HepG2 (cell line): ENCODE measurements around the gene MEA1. TPM values are rescaled to one million over a fixed set of nuclear protein-coding genes. Genes with fewer than 3 reads are reported as not detected.

ENCODE experiments used
- ATAC-seq: fragments of 200-7000 bp; cut with Tn5 transposase; 3 replicates; pipeline ENCODE4 v1.9.1; 2020; ENCODE audit warnings: mild to moderate bottlenecking, moderate library complexity
- BruUV-seq: library from RNA; stranded (reverse); fragments of 400-500 nt; replicated peaks from 2 replicates; lab custom pipeline; 2021; lab: Mats Ljungman, UMichigan
- CTCF ChIA-PET: fragments of 300-600 bp; formaldehyde crosslinking; extraction: SDS; loops from one replicate; lab custom pipeline; 2021; ENCODE audit warnings: low total read pairs, inconsistent platforms, low intra/inter-chr PET ratio; lab: Yijun Ruan, JAX
- POLR2A ChIA-PET: fragments of 350-600 bp; sonication (Branson Sonifier 250); formaldehyde crosslinking; loops from one replicate; lab custom pipeline; 2020; ENCODE audit warnings: antibody characterized with exemption, inconsistent platforms; lab: Yijun Ruan, JAX
- DNase-seq: peaks from one replicate; pipeline ENCODE4 v3.0.0-alpha.2; 2015; ENCODE audit warnings: low spot score
- FAIRE-seq: peaks from 3 replicates; lab custom pipeline; 2011; peaks lifted over from hg19 to GRCh38; lab: Jason Lieb, UNC
- H2AFZ ChIP-seq: one replicate; pipeline ENCODE4 v1.6.1; 2011; ENCODE audit warnings: low read length, inconsistent platforms
- H3K27ac ChIP-seq: fragments of 300-600 bp; 3 replicates; pipeline ENCODE4 v1.8.0; 2011; ENCODE audit warnings: mixed run types, mild to moderate bottlenecking, mixed read lengths, low read length, inconsistent platforms; ENCODE audit not compliant: insufficient read depth; ENCODE audit errors: extremely low read length
- H3K27me3 ChIP-seq, 2 experiments: fragments of 200-600 bp in 1 of 2; 2 replicates in 1 of 2; 3 replicates in 1 of 2; pipeline versions ENCODE4 v1.6.0 to v1.8.0; 2011; ENCODE audit warnings: low read length in 2 of 2, mild to moderate bottlenecking in 2 of 2, moderate library complexity in 2 of 2, inconsistent platforms in 1 of 2; ENCODE audit not compliant: insufficient read depth in 2 of 2, control insufficient read depth in 1 of 2
- H3K36me3 ChIP-seq, 2 experiments: fragments of 200-600 bp in 1 of 2; replicated peaks in 1 of 2; 2 replicates in 1 of 2; 3 replicates in 1 of 2; pipeline versions ENCODE4 v1.5.1 to v1.8.0; 2011; ENCODE audit warnings: low read length in 2 of 2, inconsistent platforms in 1 of 2; ENCODE audit not compliant: insufficient read depth in 2 of 2, control insufficient read depth in 1 of 2
- H3K4me1 ChIP-seq: 2 replicates; pipeline ENCODE4 v1.5.1; 2012; ENCODE audit warnings: low read length, inconsistent platforms; ENCODE audit not compliant: insufficient read depth
- H3K4me2 ChIP-seq: 2 replicates; pipeline ENCODE4 v1.6.0; 2011; ENCODE audit warnings: low read depth, low read length, inconsistent platforms
- H3K4me3 ChIP-seq, 3 experiments: fragments of 200-600 bp in 1 of 3; sonication (generic), shearing (Covaris generic) in 1 of 3; replicated peaks in 1 of 3; 2 replicates each; pipeline ENCODE4 v1.5.1; 2011 to 2016; ENCODE audit warnings: low read length in 3 of 3, inconsistent platforms in 2 of 3, low read depth in 2 of 3, mild to moderate bottlenecking in 2 of 3, control low read depth in 1 of 3, mixed read lengths in 1 of 3; ENCODE audit not compliant: insufficient read depth in 1 of 3
- H3K79me2 ChIP-seq: one replicate; pipeline ENCODE4 v1.6.1; 2011; ENCODE audit warnings: low read length, inconsistent platforms; ENCODE audit not compliant: insufficient read depth
- H3K9ac ChIP-seq: 2 replicates; pipeline ENCODE4 v1.6.0; 2011; ENCODE audit warnings: mild to moderate bottlenecking, low read depth, low read length, inconsistent platforms; ENCODE audit not compliant: insufficient read depth
- H3K9me3 ChIP-seq: 2 replicates; pipeline ENCODE4 v1.5.1; 2012; ENCODE audit warnings: mild to moderate bottlenecking, low read length
- H4K20me1 ChIP-seq: 2 replicates; pipeline ENCODE4 v1.6.0; 2011; ENCODE audit warnings: inconsistent platforms, mild to moderate bottlenecking, low read length, moderate library complexity; ENCODE audit not compliant: insufficient read depth
- BHLHE40 ChIP-seq: IDR thresholded peaks from 2 replicates; pipeline ENCODE4 v1.6.1; 2011; ENCODE audit warnings: low read length, improper control_type of control experiment
- FOXM1 ChIP-seq: sonication (generic); formaldehyde crosslinking; IDR thresholded peaks from 2 replicates; pipeline ENCODE4 v1.5.0; 2020; ENCODE audit warnings: missing genetic modification reagents
- JDP2 ChIP-seq: sonication (generic); formaldehyde crosslinking; IDR thresholded peaks from 2 replicates; pipeline ENCODE4 v1.8.1; 2022; ENCODE audit warnings: missing genetic modification reagents, borderline replicate concordance
- ONECUT2 ChIP-seq: sonication (generic); formaldehyde crosslinking; IDR thresholded peaks from 2 replicates; pipeline ENCODE4 v1.4.0; 2020; ENCODE audit warnings: missing genetic modification reagents
- TAF15 ChIP-seq: fragments of 200-400 bp; formaldehyde crosslinking; IDR thresholded peaks from one replicate; pipeline ENCODE4 v1.6.1; 2018; ENCODE audit warnings: mild to moderate bottlenecking, low read depth, low read length; ENCODE audit not compliant: poor library complexity, severe bottlenecking
- TCF7L2 ChIP-seq: IDR thresholded peaks from 2 replicates; pipeline ENCODE4 v1.6.1; 2011; ENCODE audit warnings: mild to moderate bottlenecking, low read depth, low read length, moderate library complexity
- TEAD2 ChIP-seq: sonication (generic); formaldehyde crosslinking; IDR thresholded peaks from 2 replicates; pipeline ENCODE4 v1.9.0; 2021; ENCODE audit warnings: missing genetic modification reagents
- ZKSCAN5 ChIP-seq: sonication (generic); formaldehyde crosslinking; IDR thresholded peaks from 2 replicates; pipeline ENCODE4 v1.5.1; 2020; ENCODE audit warnings: mild to moderate bottlenecking, missing genetic modification reagents
- ZNF251 ChIP-seq: sonication (generic); formaldehyde crosslinking; IDR thresholded peaks from 2 replicates; pipeline ENCODE4 v1.9.0; 2021; ENCODE audit warnings: mild to moderate bottlenecking, missing genetic modification reagents
- ZNF292 ChIP-seq: sonication (generic); formaldehyde crosslinking; IDR thresholded peaks from 2 replicates; pipeline ENCODE4 v1.8.1; 2022; ENCODE audit warnings: mild to moderate bottlenecking, low read depth, missing genetic modification reagents, borderline replicate concordance
- WGBS: methylation state at CpG from one replicate; pipeline ENCODE4 v1.1.6; 2017; ENCODE audit warnings: low lambda C conversion rate; 5-methylcytosine and 5-hydroxymethylcytosine counted together
- in situ Hi-C: cut with HindIII; loops from 2 replicates; pipeline ENCODE4 v1.10.0; 2017; ENCODE audit warnings: low pct_unique_long_range_greater_than_20kb; ENCODE audit not compliant: extremely low pct_ligation_motif_present
- intact Hi-C: fragments of 100-400 bp; cut with micrococcal nuclease; formaldehyde crosslinking; loops from one replicate; pipeline ENCODE4 v1.10.0; 2022; ENCODE audit not compliant: unreplicated experiment
- polyA plus RNA-seq, 8 experiments: library from polyadenylated mRNA; depleted of rRNA in 3 of 8; stranded (reverse) in 7 of 8; unstranded in 1 of 8; fragments of >200 nt; fragmentation: Illumina TruSeq in 4 of 8; extraction: Trizol in 4 of 8; gene quantifications; 2 replicates each; pipeline versions ENCODE4 v1.2.1 to v1.2.3, GENCODE V29; 2011 to 2016; ENCODE audit warnings: low read depth in 4 of 8, missing spikeins in 1 of 8, mixed read lengths in 1 of 8; ENCODE audit not compliant: insufficient read depth in 1 of 8
- total RNA-seq, 5 experiments: library from RNA; depleted of rRNA; stranded (reverse); fragments of >200 nt; fragmentation: Illumina TruSeq; extraction: Trizol; gene quantifications; 2 replicates each; pipeline ENCODE4 v1.2.3, GENCODE V29; 2016; ENCODE audit warnings: low read depth in 1 of 5
- TF ChIP-seq, protein P1 (sequence below): sonication (generic); formaldehyde crosslinking; IDR thresholded peaks from 2 replicates; pipeline ENCODE4 v1.5.0; 2020; ENCODE audit warnings: mild to moderate bottlenecking, missing genetic modification reagents, borderline replicate concordance
- TF ChIP-seq, protein P2 (sequence below): IDR thresholded peaks from 2 replicates; pipeline ENCODE4 v1.6.1; 2016; ENCODE audit warnings: missing compliant biosample characterization, missing genetic modification reagents, borderline replicate concordance
- TF ChIP-seq, protein P3 (sequence below): sonication (generic); formaldehyde crosslinking; IDR thresholded peaks from 2 replicates; pipeline ENCODE4 v1.4.0; 2020; ENCODE audit warnings: mild to moderate bottlenecking, missing genetic modification reagents

Gene MEA1
- total and polyA plus RNA-seq, 2 of the 13 experiments (the other 11 are each of a cell fraction or from before 2014, with no cell fraction given) = 75.6 to 86.2 TPM

DNA sequence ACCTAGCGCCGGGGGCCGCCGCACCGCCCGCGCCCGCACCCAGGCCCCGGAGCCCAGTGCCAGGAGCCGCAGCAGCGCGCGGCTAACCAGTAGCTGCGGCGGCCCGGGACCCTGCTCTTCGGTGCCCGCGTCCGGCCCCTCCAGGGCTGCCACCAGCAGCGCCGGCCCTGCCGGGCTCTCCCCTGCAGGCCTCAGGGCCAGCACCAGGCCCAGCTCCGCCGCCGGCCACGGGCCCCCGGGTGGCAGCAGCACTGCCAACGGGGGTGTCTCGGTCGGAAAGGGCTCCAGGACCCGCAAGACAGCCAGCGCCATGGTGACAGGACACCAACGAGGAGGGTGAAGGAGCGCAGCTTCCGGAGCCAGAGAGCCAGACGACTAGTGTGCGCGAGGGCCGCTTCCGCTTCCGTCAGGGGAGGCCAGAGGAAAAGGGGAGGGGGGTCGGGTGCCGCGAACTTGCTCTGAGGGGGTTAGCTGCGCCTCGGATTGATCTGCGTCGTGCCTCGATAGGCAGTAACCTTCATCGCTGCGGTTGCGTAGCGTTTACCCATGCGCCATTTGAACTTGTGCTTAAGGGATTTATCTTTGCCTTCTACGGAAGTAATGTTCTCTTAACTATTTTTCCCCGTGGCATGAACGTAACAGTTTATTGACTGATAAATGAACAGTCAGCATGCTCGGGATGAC lies 34.8 kb downstream of the MEA1 start, which contains the start of gene PEX6 (continued):
- TF ChIP-seq, protein P1, sequence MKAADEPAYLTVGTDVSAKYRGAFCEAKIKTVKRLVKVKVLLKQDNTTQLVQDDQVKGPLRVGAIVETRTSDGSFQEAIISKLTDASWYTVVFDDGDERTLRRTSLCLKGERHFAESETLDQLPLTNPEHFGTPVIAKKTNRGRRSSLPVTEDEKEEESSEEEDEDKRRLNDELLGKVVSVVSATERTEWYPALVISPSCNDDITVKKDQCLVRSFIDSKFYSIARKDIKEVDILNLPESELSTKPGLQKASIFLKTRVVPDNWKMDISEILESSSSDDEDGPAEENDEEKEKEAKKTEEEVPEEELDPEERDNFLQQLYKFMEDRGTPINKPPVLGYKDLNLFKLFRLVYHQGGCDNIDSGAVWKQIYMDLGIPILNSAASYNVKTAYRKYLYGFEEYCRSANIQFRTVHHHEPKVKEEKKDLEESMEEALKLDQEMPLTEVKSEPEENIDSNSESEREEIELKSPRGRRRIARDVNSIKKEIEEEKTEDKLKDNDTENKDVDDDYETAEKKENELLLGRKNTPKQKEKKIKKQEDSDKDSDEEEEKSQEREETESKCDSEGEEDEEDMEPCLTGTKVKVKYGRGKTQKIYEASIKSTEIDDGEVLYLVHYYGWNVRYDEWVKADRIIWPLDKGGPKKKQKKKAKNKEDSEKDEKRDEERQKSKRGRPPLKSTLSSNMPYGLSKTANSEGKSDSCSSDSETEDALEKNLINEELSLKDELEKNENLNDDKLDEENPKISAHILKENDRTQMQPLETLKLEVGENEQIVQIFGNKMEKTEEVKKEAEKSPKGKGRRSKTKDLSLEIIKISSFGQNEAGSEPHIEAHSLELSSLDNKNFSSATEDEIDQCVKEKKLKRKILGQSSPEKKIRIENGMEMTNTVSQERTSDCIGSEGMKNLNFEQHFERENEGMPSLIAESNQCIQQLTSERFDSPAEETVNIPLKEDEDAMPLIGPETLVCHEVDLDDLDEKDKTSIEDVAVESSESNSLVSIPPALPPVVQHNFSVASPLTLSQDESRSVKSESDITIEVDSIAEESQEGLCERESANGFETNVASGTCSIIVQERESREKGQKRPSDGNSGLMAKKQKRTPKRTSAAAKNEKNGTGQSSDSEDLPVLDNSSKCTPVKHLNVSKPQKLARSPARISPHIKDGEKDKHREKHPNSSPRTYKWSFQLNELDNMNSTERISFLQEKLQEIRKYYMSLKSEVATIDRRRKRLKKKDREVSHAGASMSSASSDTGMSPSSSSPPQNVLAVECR (CRISPR knock-in tag) = peak; percentile 93; the same call in 1 of the 2 replicates
- TF ChIP-seq TEAD2 (CRISPR knock-in tag) = no peak
- TF ChIP-seq, all 625 proteins: peak for 321

DNA sequence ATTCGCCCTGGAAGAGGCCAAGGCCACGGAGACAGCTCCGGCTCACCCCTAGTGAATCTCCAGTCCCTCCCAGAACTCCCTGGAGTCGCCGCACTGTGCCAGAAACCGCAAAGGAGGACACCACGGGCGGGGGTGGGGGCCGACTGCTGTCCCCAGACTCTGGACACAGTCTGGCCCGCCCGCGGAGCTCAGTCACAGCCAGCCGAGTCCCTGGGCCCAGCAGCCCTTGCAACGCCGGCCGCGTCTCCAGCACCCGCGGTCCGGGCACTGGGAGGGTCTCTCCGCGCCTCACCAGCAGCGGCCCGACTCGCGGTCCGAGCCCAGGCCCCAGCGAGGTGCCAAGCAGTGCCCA lies 35.3 kb downstream of the MEA1 start:
- Histone ChIP-seq H3K79me2 (peaks cover 10% of the 10 kb centered on the region), H4K20me1 (no peaks in the 10 kb centered on the region), H2AFZ (no peak overlapping the region), H3K4me2 (peak overlapping the region; percentile 97), H3K9me3 (no peaks in the 10 kb centered on the region), H3K36me3 (no peaks in the 10 kb centered on the region), H3K4me1 (peaks cover 40% of the 10 kb centered on the region), H3K9ac (peak overlapping the region; percentile 87), H3K4me3 (peak overlapping the region; percentile 79 to 96 (median 95)), H3K27me3 (no peaks in the 10 kb centered on the region; a peak in 1 of 5 replicates), H3K27ac (peak overlapping the region; percentile 73)
- ChIA-PET CTCF (no interaction called here), POLR2A (interaction anchor here (0.7 to 3.8 kb wide), 28 partner anchors 9 to 204 kb away, joined by 3 to 52 read pairs (median 9); partner anchors contain the start of genes BICRAL, CNPY3, CUL7 and CUL9)
- in situ Hi-C loops (no loop called here), intact Hi-C loops (loop anchor here (2.0 kb wide), 1 partner anchor 78 kb away; no protein-coding TSS in a partner anchor)
- WGBS = 0% methylated on average over 12 of the region's 28 CpGs
- no TSS peak for BruUV-seq
- no peak for FAIRE-seq
- DNase-seq = no peak
- ATAC-seq = peak; percentile 76
- TF ChIP-seq TCF7L2 = no peak
- TF ChIP-seq, protein P2, sequence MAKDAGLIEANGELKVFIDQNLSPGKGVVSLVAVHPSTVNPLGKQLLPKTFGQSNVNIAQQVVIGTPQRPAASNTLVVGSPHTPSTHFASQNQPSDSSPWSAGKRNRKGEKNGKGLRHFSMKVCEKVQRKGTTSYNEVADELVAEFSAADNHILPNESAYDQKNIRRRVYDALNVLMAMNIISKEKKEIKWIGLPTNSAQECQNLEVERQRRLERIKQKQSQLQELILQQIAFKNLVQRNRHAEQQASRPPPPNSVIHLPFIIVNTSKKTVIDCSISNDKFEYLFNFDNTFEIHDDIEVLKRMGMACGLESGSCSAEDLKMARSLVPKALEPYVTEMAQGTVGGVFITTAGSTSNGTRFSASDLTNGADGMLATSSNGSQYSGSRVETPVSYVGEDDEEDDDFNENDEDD (CRISPR knock-in tag) = no peak
- TF ChIP-seq TAF15 = no peak
- no peak for TF ChIP-seq FOXM1 (CRISPR knock-in tag)
- TF ChIP-seq, protein P3, sequence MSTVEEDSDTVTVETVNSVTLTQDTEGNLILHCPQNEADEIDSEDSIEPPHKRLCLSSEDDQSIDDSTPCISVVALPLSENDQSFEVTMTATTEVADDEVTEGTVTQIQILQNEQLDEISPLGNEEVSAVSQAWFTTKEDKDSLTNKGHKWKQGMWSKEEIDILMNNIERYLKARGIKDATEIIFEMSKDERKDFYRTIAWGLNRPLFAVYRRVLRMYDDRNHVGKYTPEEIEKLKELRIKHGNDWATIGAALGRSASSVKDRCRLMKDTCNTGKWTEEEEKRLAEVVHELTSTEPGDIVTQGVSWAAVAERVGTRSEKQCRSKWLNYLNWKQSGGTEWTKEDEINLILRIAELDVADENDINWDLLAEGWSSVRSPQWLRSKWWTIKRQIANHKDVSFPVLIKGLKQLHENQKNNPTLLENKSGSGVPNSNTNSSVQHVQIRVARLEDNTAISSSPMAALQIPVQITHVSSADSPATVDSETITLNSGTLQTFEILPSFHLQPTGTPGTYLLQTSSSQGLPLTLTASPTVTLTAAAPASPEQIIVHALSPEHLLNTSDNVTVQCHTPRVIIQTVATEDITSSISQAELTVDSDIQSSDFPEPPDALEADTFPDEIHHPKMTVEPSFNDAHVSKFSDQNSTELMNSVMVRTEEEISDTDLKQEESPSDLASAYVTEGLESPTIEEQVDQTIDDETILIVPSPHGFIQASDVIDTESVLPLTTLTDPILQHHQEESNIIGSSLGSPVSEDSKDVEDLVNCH = no peak
- TF ChIP-seq ZNF292 (CRISPR knock-in tag) = no peak
- no peak for TF ChIP-seq JDP2 (CRISPR knock-in tag)
- no peak for TF ChIP-seq ONECUT2 (CRISPR knock-in tag)
- TF ChIP-seq ZNF251 = no peak
- no peak for TF ChIP-seq BHLHE40
- no peak for TF ChIP-seq ZKSCAN5
